HEK293 (cell line): ENCODE results near the gene POMT2.

ENCODE experiments used
- CTCF ChIA-PET: fragments of 350-600 bp; formaldehyde crosslinking; extraction: SDS; loops from one replicate; lab custom pipeline; 2021; ENCODE audit warnings: antibody characterized with exemption; lab: Yijun Ruan, JAX
- POLR2A ChIA-PET: fragments of 300-600 bp; formaldehyde crosslinking; extraction: SDS; loops from one replicate; lab custom pipeline; 2020; ENCODE audit warnings: antibody characterized with exemption, inconsistent platforms; lab: Yijun Ruan, JAX
- H3K27ac ChIP-seq: fragments of 200-500 bp; sonication (Bioruptor generic); 2 replicates; pipeline ENCODE4 v1.5.1; 2014; ENCODE audit warnings: low read depth, low read length, control low read depth, inconsistent platforms; ENCODE audit errors: extremely low read depth
- H3K36me3 ChIP-seq, 2 experiments: fragments of 200-500 bp in 1 of 2; sonication (Bioruptor generic) in 1 of 2; 1 replicate in 1 of 2; 2 replicates in 1 of 2; pipeline ENCODE4 v1.5.1; 2014 to 2017; ENCODE audit warnings: inconsistent platforms in 2 of 2, low read length in 2 of 2; ENCODE audit not compliant: control insufficient read depth in 2 of 2, insufficient read depth in 1 of 2
- H3K4me1 ChIP-seq: fragments of 200-500 bp; sonication (Bioruptor generic); 2 replicates; pipeline ENCODE4 v1.5.1; 2014; ENCODE audit warnings: mild to moderate bottlenecking, low read length, inconsistent platforms; ENCODE audit not compliant: control insufficient read depth, insufficient read depth
- H3K4me3 ChIP-seq: 2 replicates; pipeline ENCODE4 v1.5.1; 2011; ENCODE audit warnings: low read depth, mild to moderate bottlenecking, control low read depth, low read length, moderate library complexity
- H3K9me3 ChIP-seq: fragments of 200-500 bp; sonication (Bioruptor generic); 2 replicates; pipeline ENCODE4 v1.5.1; 2014; ENCODE audit warnings: low read depth, low read length, inconsistent platforms; ENCODE audit not compliant: control insufficient read depth, insufficient read depth
- BCL11A ChIP-seq: fragments of 450-650 bp; formaldehyde crosslinking; IDR thresholded peaks from 2 replicates; pipeline ENCODE4 v1.5.1; 2016; ENCODE audit warnings: low read depth, missing biosample characterization, missing genetic modification characterization
- HOXD13 ChIP-seq: sonication (generic); formaldehyde crosslinking; IDR thresholded peaks from 2 replicates; pipeline ENCODE4 v1.8.0; 2022; ENCODE audit warnings: missing genetic modification reagents, borderline replicate concordance
- PRDM1 ChIP-seq: fragments of 450-650 bp; formaldehyde crosslinking; IDR thresholded peaks from 2 replicates; pipeline ENCODE4; 2016; ENCODE audit warnings: missing biosample characterization, missing genetic modification characterization
- SP2 ChIP-seq: fragments of 450-650 bp; formaldehyde crosslinking; IDR thresholded peaks from 2 replicates; pipeline ENCODE4 v1.5.1; 2016; ENCODE audit warnings: missing biosample characterization, missing genetic modification characterization
- SP3 ChIP-seq: fragments of 450-650 bp; formaldehyde crosslinking; IDR thresholded peaks from 2 replicates; pipeline ENCODE4 v1.5.1; 2016; ENCODE audit warnings: missing biosample characterization, missing genetic modification characterization
- ZBTB17 ChIP-seq: fragments of 450-650 bp; formaldehyde crosslinking; IDR thresholded peaks from 2 replicates; pipeline ENCODE4 v1.5.1; 2016; ENCODE audit warnings: missing biosample characterization, missing genetic modification characterization
- ZBTB48 ChIP-seq: fragments of 450-650 bp; formaldehyde crosslinking; IDR thresholded peaks from 2 replicates; pipeline ENCODE4 v1.5.1; 2016; ENCODE audit warnings: missing biosample characterization, missing genetic modification characterization
- ZFHX2 ChIP-seq: fragments of 450-650 bp; formaldehyde crosslinking; conservative IDR thresholded peaks from 2 replicates; pipeline ENCODE4 v1.5.1; 2016; ENCODE audit warnings: missing biosample characterization, missing genetic modification characterization
- ZNF155 ChIP-seq: fragments of 450-650 bp; formaldehyde crosslinking; IDR thresholded peaks from 2 replicates; pipeline ENCODE4 v1.5.1; 2016; ENCODE audit warnings: missing biosample characterization, missing genetic modification characterization
- ZNF391 ChIP-seq: fragments of 450-650 bp; formaldehyde crosslinking; IDR thresholded peaks from 2 replicates; pipeline ENCODE4 v1.5.1; 2016; ENCODE audit warnings: low read depth, missing biosample characterization, missing genetic modification characterization, borderline replicate concordance
- ZNF473 ChIP-seq: fragments of 450-650 bp; formaldehyde crosslinking; IDR thresholded peaks from 2 replicates; pipeline ENCODE4 v1.5.1; 2017; ENCODE audit warnings: missing biosample characterization, missing genetic modification characterization
- ZNF626 ChIP-seq: fragments of 450-650 bp; sonication (Bioruptor Pico); formaldehyde crosslinking; IDR thresholded peaks from 2 replicates; pipeline ENCODE4 v1.5.1; 2018; ENCODE audit warnings: missing biosample characterization, missing genetic modification characterization, inconsistent platforms
- ZNF654 ChIP-seq: fragments of 450-650 bp; formaldehyde crosslinking; IDR thresholded peaks from 2 replicates; pipeline ENCODE4 v1.5.1; 2016; ENCODE audit warnings: low read depth, missing biosample characterization, missing genetic modification characterization
- ZNF747 ChIP-seq: fragments of 450-650 bp; formaldehyde crosslinking; IDR thresholded peaks from 2 replicates; pipeline ENCODE4 v1.5.1; 2016; ENCODE audit warnings: missing biosample characterization, missing genetic modification characterization
- TF ChIP-seq, protein P1 (sequence below): fragments of 450-650 bp; formaldehyde crosslinking; IDR thresholded peaks from 2 replicates; pipeline ENCODE4 v1.5.1; 2016; ENCODE audit warnings: missing biosample characterization, missing genetic modification characterization
- TF ChIP-seq, protein P2 (sequence below): fragments of 450-650 bp; formaldehyde crosslinking; IDR thresholded peaks from 2 replicates; pipeline ENCODE4 v1.5.1; 2017; ENCODE audit warnings: missing biosample characterization, missing genetic modification characterization
- TF ChIP-seq, protein P3 (sequence below): fragments of 450-650 bp; IDR thresholded peaks from 2 replicates; pipeline ENCODE4 v1.5.1; 2018; ENCODE audit warnings: missing biosample characterization, mild to moderate bottlenecking, missing genetic modification characterization
- TF ChIP-seq, protein P4 (sequence below): fragments of 450-650 bp; formaldehyde crosslinking; IDR thresholded peaks from 2 replicates; pipeline ENCODE4 v1.5.1; 2017; ENCODE audit warnings: missing biosample characterization, missing genetic modification characterization
- TF ChIP-seq, protein P5 (sequence below): fragments of 450-650 bp; formaldehyde crosslinking; IDR thresholded peaks from 2 replicates; pipeline ENCODE4 v1.5.1; 2016; ENCODE audit warnings: missing biosample characterization, missing genetic modification characterization
- TF ChIP-seq, protein P6 (sequence below): fragments of 450-650 bp; formaldehyde crosslinking; IDR thresholded peaks from 2 replicates; pipeline ENCODE4 v1.5.1; 2016; ENCODE audit warnings: missing biosample characterization, missing genetic modification characterization, borderline replicate concordance

The POMT2 gene

DNA sequence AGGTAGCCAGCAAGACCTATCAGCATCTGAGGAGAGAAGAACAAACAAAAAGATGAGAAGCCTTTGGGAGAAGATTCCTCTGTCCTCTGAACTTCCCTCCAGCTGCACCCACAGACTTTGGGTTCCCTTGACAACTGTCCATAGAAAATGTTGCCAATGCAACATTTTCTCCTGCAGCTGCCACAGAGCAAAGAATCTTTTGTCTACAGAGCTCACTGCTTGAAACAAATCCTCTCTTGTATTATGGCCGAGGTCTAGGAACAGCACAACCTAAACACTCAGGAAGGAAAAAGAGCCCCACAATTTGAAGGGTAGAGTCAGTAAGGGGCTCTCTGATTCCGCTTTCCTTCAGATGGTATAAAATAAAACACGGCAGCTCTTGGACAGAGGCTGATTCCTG, 14.3 kb downstream of the POMT2 start (continued):
- TF ChIP-seq ZNF473 (tag by site-specific recombination) (no peak), ZNF155 (tag by site-specific recombination) (no peak)

DNA sequence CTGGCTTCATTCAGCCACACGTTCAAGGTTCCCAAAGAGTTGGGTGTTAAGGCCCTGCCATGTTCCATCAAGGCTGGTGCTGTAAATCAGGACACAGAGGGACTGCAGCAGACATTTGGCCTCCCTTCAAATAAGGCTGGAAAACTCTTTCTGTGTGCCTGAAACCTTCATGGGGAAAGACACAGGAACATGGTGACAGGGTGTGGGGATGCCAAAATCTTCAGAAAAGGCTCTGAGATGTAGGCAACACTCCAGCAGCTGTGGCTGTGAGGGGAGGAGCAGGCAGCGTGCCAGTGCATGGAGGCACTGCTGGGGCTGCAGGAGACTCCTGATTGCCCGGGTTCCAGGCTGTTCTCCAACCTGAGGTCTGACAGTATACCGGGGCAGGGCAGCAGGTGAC, 15.0 kb downstream of the POMT2 start:
- H3K4me1 ChIP-seq: peaks cover 28% of the 10 kb centered on the region
- no peaks in the 10 kb centered on the region for H3K9me3 ChIP-seq
- peaks cover 0 to 23% of the 10 kb centered on the region in 2 experiments; a peak in 2 of 3 replicates for H3K36me3 ChIP-seq
- POLR2A ChIA-PET: no interaction called here
- TF ChIP-seq, protein P1, sequence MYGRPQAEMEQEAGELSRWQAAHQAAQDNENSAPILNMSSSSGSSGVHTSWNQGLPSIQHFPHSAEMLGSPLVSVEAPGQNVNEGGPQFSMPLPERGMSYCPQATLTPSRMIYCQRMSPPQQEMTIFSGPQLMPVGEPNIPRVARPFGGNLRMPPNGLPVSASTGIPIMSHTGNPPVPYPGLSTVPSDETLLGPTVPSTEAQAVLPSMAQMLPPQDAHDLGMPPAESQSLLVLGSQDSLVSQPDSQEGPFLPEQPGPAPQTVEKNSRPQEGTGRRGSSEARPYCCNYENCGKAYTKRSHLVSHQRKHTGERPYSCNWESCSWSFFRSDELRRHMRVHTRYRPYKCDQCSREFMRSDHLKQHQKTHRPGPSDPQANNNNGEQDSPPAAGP (tag by site-specific recombination): no peak
- TF ChIP-seq HOXD13 (CRISPR knock-in tag): no peak
- TF ChIP-seq, all 188 proteins: peak for 0
- CTCF ChIA-PET: interaction anchor here (0.6 to 11.9 kb wide), 4 partner anchors 9 to 154 kb away, joined by 3 to 293 read pairs (median 12); no protein-coding TSS in a partner anchor
- no peak overlapping the region for H3K27ac ChIP-seq
- H3K4me3 ChIP-seq: no peak overlapping the region

DNA sequence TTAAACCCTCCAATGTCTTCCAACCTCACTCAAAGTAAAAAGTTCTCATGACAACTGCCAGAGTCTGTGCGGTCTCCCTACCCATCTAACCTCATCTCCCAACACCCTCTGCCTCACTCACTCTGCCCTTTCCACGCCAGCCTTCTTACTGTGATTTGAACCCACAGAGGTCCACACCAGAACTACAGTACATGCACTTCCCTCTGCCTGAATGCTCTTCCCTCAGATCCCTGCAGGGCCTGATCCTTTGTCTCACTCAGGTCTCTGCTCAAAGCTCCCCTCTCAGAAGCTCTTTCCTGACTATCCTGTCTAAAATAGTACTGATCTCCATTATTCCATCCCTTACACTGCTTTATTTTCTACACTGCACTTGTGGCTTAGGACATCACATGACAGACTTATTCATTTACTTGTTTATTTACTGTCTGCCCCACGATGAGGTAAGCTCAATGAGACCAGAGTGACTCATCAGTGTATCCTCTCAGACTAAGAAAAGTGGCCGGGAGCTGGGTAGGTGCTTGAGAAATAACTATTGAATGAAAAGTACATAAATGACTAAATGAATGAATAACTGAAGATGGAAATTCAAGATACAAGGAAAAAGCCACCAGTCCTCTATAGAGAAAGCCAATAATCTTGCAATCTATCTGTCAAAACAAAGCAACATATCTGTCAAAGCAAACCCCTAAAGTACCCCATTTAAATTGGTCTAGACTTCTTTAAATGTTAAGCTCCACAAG, 17.1 kb downstream of the POMT2 start:
- Histone ChIP-seq H3K27ac (peak overlapping the region; percentile 96), H3K4me1 (peaks cover 28% of the 10 kb centered on the region), H3K9me3 (no peaks in the 10 kb centered on the region), H3K4me3 (peak overlapping the region; percentile 18; the same call in 1 of the 2 replicates), H3K36me3 (peaks cover 4 to 35% of the 10 kb centered on the region in 2 experiments; a peak in 2 of 3 replicates)
- ChIA-PET CTCF (interaction anchor here (0.5 to 11.9 kb wide), 9 partner anchors 11 to 493 kb away, joined by 3 to 293 read pairs (median 6); partner anchors contain the start of genes SAMD15 and TMED8), POLR2A (interaction anchor here (1.0 to 3.7 kb wide), 7 partner anchors 8 to 491 kb away, joined by 3 to 26 read pairs (median 4); partner anchors contain the start of genes AHSA1, ANGEL1, GSTZ1 and POMT2)
- peak; percentile 77; the same call in 1 of the 2 replicates for TF ChIP-seq BCL11A (tag by site-specific recombination)
- TF ChIP-seq, protein P2, sequence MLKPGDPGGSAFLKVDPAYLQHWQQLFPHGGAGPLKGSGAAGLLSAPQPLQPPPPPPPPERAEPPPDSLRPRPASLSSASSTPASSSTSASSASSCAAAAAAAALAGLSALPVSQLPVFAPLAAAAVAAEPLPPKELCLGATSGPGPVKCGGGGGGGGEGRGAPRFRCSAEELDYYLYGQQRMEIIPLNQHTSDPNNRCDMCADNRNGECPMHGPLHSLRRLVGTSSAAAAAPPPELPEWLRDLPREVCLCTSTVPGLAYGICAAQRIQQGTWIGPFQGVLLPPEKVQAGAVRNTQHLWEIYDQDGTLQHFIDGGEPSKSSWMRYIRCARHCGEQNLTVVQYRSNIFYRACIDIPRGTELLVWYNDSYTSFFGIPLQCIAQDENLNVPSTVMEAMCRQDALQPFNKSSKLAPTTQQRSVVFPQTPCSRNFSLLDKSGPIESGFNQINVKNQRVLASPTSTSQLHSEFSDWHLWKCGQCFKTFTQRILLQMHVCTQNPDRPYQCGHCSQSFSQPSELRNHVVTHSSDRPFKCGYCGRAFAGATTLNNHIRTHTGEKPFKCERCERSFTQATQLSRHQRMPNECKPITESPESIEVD (tag by site-specific recombination): peak; percentile 91
- no peak for TF ChIP-seq ZBTB48 (tag by site-specific recombination)
- no peak for TF ChIP-seq ZFHX2 (tag by site-specific recombination)
- TF ChIP-seq, protein P3, sequence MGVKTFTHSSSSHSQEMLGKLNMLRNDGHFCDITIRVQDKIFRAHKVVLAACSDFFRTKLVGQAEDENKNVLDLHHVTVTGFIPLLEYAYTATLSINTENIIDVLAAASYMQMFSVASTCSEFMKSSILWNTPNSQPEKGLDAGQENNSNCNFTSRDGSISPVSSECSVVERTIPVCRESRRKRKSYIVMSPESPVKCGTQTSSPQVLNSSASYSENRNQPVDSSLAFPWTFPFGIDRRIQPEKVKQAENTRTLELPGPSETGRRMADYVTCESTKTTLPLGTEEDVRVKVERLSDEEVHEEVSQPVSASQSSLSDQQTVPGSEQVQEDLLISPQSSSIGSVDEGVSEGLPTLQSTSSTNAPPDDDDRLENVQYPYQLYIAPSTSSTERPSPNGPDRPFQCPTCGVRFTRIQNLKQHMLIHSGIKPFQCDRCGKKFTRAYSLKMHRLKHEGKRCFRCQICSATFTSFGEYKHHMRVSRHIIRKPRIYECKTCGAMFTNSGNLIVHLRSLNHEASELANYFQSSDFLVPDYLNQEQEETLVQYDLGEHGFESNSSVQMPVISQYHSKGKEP (tag by site-specific recombination): no peak
- 0 out of 2 replicates have a peak, but pooled peaks have one; percentile 11 for TF ChIP-seq SP2
- TF ChIP-seq ZNF391 (tag by site-specific recombination): no peak
- TF ChIP-seq SP3 (tag by site-specific recombination): no peak
- TF ChIP-seq, protein P4, sequence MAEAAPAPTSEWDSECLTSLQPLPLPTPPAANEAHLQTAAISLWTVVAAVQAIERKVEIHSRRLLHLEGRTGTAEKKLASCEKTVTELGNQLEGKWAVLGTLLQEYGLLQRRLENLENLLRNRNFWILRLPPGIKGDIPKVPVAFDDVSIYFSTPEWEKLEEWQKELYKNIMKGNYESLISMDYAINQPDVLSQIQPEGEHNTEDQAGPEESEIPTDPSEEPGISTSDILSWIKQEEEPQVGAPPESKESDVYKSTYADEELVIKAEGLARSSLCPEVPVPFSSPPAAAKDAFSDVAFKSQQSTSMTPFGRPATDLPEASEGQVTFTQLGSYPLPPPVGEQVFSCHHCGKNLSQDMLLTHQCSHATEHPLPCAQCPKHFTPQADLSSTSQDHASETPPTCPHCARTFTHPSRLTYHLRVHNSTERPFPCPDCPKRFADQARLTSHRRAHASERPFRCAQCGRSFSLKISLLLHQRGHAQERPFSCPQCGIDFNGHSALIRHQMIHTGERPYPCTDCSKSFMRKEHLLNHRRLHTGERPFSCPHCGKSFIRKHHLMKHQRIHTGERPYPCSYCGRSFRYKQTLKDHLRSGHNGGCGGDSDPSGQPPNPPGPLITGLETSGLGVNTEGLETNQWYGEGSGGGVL (tag by site-specific recombination): peak; percentile 53
- no peak for TF ChIP-seq ZNF626 (tag by site-specific recombination)
- TF ChIP-seq, protein P5, sequence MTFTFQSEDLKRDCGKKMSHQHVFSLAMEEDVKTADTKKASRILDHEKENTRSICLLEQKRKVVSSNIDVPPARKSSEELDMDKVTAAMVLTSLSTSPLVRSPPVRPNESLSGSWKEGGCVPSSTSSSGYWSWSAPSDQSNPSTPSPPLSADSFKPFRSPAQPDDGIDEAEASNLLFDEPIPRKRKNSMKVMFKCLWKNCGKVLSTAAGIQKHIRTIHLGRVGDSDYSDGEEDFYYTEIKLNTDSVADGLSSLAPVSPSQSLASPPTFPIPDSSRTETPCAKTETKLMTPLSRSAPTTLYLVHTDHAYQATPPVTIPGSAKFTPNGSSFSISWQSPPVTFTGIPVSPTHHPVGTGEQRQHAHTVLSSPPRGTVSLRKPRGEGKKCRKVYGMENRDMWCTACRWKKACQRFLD: no peak
- peak; percentile 75 for TF ChIP-seq ZBTB17
- TF ChIP-seq, protein P6, sequence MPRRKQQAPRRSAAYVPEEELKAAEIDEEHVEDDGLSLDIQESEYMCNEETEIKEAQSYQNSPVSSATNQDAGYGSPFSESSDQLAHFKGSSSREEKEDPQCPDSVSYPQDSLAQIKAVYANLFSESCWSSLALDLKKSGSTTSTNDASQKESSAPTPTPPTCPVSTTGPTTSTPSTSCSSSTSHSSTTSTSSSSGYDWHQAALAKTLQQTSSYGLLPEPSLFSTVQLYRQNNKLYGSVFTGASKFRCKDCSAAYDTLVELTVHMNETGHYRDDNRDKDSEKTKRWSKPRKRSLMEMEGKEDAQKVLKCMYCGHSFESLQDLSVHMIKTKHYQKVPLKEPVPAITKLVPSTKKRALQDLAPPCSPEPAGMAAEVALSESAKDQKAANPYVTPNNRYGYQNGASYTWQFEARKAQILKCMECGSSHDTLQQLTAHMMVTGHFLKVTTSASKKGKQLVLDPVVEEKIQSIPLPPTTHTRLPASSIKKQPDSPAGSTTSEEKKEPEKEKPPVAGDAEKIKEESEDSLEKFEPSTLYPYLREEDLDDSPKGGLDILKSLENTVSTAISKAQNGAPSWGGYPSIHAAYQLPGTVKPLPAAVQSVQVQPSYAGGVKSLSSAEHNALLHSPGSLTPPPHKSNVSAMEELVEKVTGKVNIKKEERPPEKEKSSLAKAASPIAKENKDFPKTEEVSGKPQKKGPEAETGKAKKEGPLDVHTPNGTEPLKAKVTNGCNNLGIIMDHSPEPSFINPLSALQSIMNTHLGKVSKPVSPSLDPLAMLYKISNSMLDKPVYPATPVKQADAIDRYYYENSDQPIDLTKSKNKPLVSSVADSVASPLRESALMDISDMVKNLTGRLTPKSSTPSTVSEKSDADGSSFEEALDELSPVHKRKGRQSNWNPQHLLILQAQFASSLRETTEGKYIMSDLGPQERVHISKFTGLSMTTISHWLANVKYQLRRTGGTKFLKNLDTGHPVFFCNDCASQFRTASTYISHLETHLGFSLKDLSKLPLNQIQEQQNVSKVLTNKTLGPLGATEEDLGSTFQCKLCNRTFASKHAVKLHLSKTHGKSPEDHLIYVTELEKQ (tag by site-specific recombination): peak; percentile 62
- peak; percentile 14 for TF ChIP-seq ZNF654
- no peak for TF ChIP-seq ZNF747 (tag by site-specific recombination)
- TF ChIP-seq PRDM1 (tag by site-specific recombination): peak; percentile 82
